Mucosa of stomach (tissue), 1 donor: ENCODE results near the gene CUL3.

ENCODE experiments used
- H3K27me3 ChIP-seq: one replicate; pipeline ENCODE4 v1.7.0; 2013; ENCODE audit warnings: mild to moderate bottlenecking, low read length; ENCODE audit not compliant: control insufficient read depth, insufficient read depth
- H3K36me3 ChIP-seq: one replicate; pipeline ENCODE4 v1.7.0; 2013; ENCODE audit warnings: low read length; ENCODE audit not compliant: control insufficient read depth, insufficient read depth
- H3K4me1 ChIP-seq: one replicate; pipeline ENCODE4 v1.7.0; 2013; ENCODE audit warnings: mild to moderate bottlenecking, low read length; ENCODE audit not compliant: control insufficient read depth, insufficient read depth
- H3K4me3 ChIP-seq: one replicate; pipeline ENCODE4 v1.7.0; 2013; ENCODE audit warnings: low read length
- H3K9ac ChIP-seq: one replicate; pipeline ENCODE4 v1.7.0; 2013; ENCODE audit warnings: mild to moderate bottlenecking, low read length, moderate library complexity
- H3K9me3 ChIP-seq: one replicate; pipeline ENCODE4 v1.7.0; 2013; ENCODE audit warnings: mild to moderate bottlenecking, low read length, moderate library complexity; ENCODE audit not compliant: control insufficient read depth
- donor health status: Pancreatic carcinoma.

The CUL3 gene

DNA sequence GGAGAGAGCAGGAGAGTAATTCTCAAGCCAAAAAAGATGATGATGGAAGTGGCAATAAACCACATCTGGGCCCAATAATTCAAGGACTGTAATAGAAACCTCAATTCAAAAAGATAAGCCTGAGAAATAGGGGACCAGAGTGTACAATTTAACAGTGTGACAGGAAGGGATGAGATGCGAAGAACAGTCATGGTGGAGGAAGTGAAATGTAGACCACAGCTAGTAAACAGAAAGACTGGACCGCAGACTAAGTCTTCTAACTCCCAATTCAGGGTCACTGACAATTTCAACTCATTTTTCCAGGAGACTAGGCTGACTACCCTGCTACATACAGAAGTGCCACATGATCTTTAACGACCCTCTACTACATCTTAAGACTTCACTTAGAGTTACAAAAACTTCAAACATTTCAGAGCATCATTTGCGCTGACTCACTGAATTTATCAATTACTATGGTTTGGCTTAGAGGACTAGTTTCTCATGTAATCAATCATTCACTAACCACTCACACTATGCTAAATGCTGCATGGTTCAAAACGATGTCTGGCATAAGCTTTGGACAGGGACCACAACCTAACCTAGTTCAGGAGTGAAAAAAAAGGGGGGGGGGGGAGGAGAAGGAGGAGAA lies 9.0 kb downstream of the CUL3 start:
- H3K4me1 ChIP-seq: peaks cover 25% of the 10 kb centered on the region
- H3K4me3 ChIP-seq: no peak overlapping the region
- H3K9me3 ChIP-seq: no peaks in the 10 kb centered on the region

GRCh38 chr2:224574423-224575084 lies 10.6 kb downstream of the CUL3 start:
- no peaks in the 10 kb centered on the region for H3K27me3 ChIP-seq
- peaks cover 25% of the 10 kb centered on the region for H3K4me1 ChIP-seq
- no peak overlapping the region for H3K4me3 ChIP-seq
- H3K9me3 ChIP-seq: no peaks in the 10 kb centered on the region
- H3K36me3 ChIP-seq: no peaks in the 10 kb centered on the region
- H3K9ac ChIP-seq: no peak overlapping the region

More for the DNA sequence above, 9.0 kb downstream of the CUL3 start:
- Histone ChIP-seq H3K36me3 (no peaks in the 10 kb centered on the region), H3K9ac (no peak overlapping the region), H3K27me3 (no peaks in the 10 kb centered on the region)

DNA sequence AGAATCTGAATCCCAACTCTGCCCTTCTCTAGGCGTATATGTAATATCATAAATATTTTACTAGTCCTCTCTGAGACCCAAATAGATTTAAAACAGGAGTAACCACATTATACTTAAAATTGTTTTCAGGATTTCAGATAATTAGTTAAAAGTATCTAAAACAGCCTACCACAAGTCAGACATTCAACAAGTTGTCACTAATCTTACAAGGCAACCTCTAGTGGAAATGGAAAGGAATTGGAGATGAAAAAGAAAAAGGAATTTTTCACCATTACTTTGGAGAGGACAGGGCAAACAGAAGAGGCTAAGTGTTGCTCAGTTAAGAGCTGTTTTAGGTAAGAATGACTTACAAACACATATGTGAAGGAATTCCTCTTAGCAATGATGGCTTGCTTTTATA lies 11.4 kb downstream of the CUL3 start:
- Histone ChIP-seq H3K9ac (no peak overlapping the region), H3K9me3 (no peaks in the 10 kb centered on the region), H3K27me3 (no peaks in the 10 kb centered on the region), H3K4me3 (no peak overlapping the region), H3K4me1 (peaks cover 25% of the 10 kb centered on the region), H3K36me3 (no peaks in the 10 kb centered on the region)

DNA sequence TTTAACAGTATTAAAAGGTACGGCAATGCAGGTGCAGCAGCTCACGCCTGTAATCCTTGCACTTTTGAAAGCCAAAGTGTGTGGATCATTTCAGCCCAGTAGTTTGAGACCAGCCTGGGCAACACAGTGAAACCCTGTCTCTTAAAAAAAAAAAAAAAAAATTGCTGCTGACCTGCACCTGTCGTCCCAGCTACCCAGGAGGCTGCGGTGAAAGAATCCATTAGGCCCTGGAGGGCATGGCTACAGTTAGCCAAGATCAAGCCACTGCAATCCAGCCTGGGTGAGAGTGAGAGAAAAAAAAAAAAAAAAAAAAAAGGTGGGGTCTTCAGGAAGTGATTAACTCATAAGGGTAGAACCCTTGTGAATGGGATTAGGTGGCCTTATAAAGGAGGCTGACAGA lies 12.8 kb downstream of the CUL3 start:
- Histone ChIP-seq H3K4me1 (peaks cover 22% of the 10 kb centered on the region), H3K4me3 (no peak overlapping the region), H3K36me3 (no peaks in the 10 kb centered on the region), H3K9me3 (no peaks in the 10 kb centered on the region), H3K27me3 (no peaks in the 10 kb centered on the region), H3K9ac (no peak overlapping the region)

GRCh38 chr2:224570328-224570993 lies 14.7 kb downstream of the CUL3 start:
- Histone ChIP-seq H3K27me3 (no peaks in the 10 kb centered on the region), H3K4me1 (peaks cover 12% of the 10 kb centered on the region), H3K4me3 (no peak overlapping the region), H3K36me3 (no peaks in the 10 kb centered on the region), H3K9me3 (no peaks in the 10 kb centered on the region), H3K9ac (no peak overlapping the region)

GRCh38 chr2:224569654-224570053 lies 15.5 kb downstream of the CUL3 start:
- Histone ChIP-seq H3K27me3 (no peaks in the 10 kb centered on the region), H3K4me1 (peaks cover 4% of the 10 kb centered on the region), H3K9ac (no peak overlapping the region), H3K9me3 (no peaks in the 10 kb centered on the region), H3K36me3 (no peaks in the 10 kb centered on the region), H3K4me3 (no peak overlapping the region)

DNA sequence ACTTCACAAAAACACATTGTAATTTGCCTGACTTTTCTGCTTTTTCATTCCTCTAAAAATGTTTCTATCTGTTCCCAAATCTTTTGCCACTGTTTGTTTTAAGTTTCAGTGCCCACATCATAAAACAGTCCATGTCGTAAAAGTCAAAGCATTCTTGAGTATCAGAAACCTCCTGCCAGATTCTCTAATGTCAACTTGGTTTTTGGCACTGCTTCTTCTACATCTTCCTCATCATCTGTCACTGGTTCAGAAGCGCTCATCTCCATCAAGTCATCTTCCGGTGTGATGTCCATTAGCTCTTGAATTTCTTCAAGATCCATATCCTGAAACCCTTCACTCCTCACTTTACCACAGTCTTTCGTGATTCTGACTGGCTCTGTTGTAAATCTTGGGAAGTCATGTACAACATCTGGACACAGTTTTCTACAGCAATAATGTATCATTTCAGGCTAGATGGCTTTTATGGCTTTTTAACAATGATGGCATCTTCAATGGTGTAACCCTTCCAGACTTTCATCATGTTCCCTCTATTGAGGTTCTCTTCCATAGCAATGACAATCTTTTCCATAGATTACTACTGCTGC lies 19.6 kb downstream of the CUL3 start:
- H3K9me3 ChIP-seq: no peaks in the 10 kb centered on the region
- H3K36me3 ChIP-seq: no peaks in the 10 kb centered on the region
- no peaks in the 10 kb centered on the region for H3K27me3 ChIP-seq
- peaks cover 21% of the 10 kb centered on the region for H3K4me1 ChIP-seq
- no peak overlapping the region for H3K9ac ChIP-seq
- H3K4me3 ChIP-seq: no peak overlapping the region

DNA sequence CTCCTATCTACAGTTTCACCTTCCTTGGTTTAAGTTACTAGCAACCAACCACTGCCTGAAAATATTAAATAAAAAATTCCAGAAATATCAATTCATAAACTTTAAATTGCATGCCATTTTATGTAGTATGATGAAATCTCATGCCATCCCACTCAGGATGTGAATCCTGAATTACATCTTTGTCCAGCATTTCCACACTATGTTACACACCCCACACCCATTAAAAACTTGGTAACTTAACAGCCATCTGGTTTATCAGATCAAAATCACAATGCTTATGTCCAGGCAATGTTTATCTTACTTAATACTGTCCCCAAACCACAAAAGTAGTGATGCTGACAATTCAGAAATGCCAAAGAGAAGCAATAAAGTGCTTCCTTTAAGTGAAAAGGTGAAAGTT lies 21.6 kb downstream of the CUL3 start:
- no peak overlapping the region for H3K9ac ChIP-seq
- H3K27me3 ChIP-seq: no peaks in the 10 kb centered on the region
- H3K4me3 ChIP-seq: no peak overlapping the region
- no peaks in the 10 kb centered on the region for H3K36me3 ChIP-seq
- H3K9me3 ChIP-seq: no peaks in the 10 kb centered on the region
- peaks cover 21% of the 10 kb centered on the region for H3K4me1 ChIP-seq

GRCh38 chr2:224562831-224563230 lies 22.3 kb downstream of the CUL3 start:
- no peaks in the 10 kb centered on the region for H3K9me3 ChIP-seq
- H3K4me1 ChIP-seq: peaks cover 21% of the 10 kb centered on the region

DNA sequence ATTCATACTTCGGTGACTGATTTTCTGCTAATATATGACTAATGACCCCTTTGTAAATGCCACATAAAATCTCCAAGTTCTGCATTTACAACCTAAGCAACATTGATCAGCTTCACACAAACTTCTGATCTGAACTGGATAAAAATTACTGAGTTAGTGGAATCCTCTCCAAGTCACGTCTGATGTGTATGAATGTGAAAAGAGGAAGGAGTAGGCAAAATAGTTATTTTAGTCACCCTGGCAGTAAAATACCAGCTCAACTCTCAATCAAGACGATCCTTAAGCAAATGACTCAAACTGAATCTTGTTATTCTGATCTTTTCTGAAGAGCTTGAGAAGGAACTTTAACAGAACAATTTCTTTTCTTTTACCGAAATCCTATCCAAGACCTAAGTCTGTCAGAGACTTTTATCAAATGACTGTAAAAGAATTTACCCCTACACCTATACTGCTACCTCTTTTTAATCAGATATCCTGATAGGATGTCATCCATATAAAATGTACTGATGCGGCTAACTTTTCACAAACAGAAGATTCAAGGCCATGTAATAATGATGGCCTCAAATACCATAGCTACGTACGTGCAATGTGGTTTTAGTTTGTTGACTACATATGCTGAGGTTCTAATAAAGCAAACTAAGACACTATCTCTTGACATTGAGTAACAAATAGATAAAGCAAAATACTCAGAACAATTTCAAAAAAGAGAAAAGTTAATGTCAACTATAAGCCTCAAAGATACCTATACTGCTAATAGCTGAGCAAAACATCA lies 23.7 kb downstream of the CUL3 start:
- no peak overlapping the region for H3K9ac ChIP-seq
- no peaks in the 10 kb centered on the region for H3K9me3 ChIP-seq
- no peak overlapping the region for H3K4me3 ChIP-seq
- no peaks in the 10 kb centered on the region for H3K27me3 ChIP-seq
- no peaks in the 10 kb centered on the region for H3K36me3 ChIP-seq
- peaks cover 21% of the 10 kb centered on the region for H3K4me1 ChIP-seq

More at GRCh38 chr2:224562831-224563230, 22.3 kb downstream of the CUL3 start:
- H3K9ac ChIP-seq: no peak overlapping the region
- no peaks in the 10 kb centered on the region for H3K36me3 ChIP-seq
- no peak overlapping the region for H3K4me3 ChIP-seq
- no peaks in the 10 kb centered on the region for H3K27me3 ChIP-seq

- no peaks in the 10 kb centered on the region for H3K9me3 ChIP-seq
- H3K36me3 ChIP-seq: no peaks in the 10 kb centered on the region
- H3K4me1 ChIP-seq: peaks cover 21% of the 10 kb centered on the region
- no peaks in the 10 kb centered on the region for H3K27me3 ChIP-seq
- no peak overlapping the region for H3K4me3 ChIP-seq
- H3K9ac ChIP-seq: no peak overlapping the region
Observed at GRCh38 chr2:224560549-224560948, 24.6 kb downstream of the CUL3 start.
